ENCODE measurements around the gene EDEM3.

- TF ChIP-seq CTCF (IDR thresholded peaks at IDR 0.05) = no peak
- no peak for TF ChIP-seq POLR2A (IDR thresholded peaks at IDR 0.05)
- TF ChIP-seq POLR2AphosphoS5 (IDR thresholded peaks at IDR 0.05; ENCODE audit: insufficient read depth in 1 of 2, low read depth in 1 of 2) = no peak
Observed at GRCh38 chr1:184661801-184662200, 92.9 kb downstream of the EDEM3 start.

All from vagina (tissue), 2 donors.